ENCODE results near the gene PLA2G7.
"Not testable (repeated sequence)": the region's sequence is repeated elsewhere in the genome, so short reads cannot be mapped to it uniquely, and the experiment has no call there.

The PLA2G7 gene

DNA sequence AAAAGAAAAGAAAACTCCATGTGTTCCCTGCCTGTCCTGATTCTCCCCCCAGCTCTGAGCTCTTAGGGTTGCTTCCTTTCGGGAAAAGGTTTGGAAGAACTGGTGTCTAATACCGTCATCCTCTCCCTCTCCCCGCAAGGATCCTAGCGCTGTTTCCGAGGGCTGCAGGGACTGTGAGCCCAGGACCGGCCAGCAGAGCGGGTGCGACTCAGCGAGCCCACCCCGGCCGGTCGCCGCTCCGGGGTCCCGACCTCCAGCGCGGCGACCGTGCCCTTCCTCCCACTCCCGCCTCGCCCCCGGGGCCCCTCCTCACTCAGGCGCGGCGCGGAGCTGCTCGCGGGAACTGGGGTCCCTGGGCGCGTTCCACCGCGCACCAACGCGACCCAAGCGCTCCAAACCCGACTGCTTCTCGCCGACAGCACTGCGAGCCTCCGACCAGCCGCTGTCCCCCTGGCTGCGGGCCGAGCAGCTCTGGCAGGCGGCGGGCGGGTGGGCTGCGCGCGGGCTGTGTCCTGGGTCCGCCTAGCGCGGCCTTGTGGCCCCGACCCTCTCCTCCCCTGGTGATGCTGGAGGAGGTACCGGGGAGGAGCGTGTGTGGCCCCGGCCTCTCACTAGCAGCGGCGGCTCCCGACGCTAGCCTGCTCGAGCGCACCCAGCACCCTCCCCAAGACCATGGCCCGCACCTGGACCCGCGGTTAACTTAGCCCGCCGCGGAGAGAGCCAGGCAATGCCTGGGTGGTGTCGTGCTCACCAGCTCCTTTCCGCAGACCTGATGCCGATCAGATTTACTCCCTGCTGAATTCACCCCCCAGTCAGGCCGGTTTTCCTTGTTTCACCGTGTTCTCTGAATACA lies at the start of gene PLA2G7:
Gene PLA2G7, minus strand, starts transcription at position 509 of the 853 bp plus-strand sequence. CDS start 12,484 bp downstream, outside the sequence.
- no peak for DNase-seq

DNA sequence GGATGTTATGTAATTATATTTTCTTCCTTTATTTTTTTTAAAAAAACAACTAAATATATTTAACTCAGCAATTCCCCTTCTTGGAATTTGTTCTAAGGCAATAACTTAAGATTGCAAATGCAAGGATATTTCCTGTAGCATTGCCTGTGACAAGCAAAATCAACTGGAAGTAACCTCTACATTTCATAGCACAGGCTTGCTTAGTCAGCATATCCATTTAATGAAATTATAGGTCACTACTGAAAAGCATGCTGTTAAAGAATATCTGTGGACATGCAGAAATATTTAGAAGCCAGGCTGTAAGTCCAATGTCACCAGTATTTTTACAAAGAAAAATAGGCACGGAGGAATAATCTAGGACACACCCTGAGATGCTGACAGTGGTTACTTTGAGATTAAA lies 49.4 kb upstream of the PLA2G7 start:
- no peak for DNase-seq

DNA sequence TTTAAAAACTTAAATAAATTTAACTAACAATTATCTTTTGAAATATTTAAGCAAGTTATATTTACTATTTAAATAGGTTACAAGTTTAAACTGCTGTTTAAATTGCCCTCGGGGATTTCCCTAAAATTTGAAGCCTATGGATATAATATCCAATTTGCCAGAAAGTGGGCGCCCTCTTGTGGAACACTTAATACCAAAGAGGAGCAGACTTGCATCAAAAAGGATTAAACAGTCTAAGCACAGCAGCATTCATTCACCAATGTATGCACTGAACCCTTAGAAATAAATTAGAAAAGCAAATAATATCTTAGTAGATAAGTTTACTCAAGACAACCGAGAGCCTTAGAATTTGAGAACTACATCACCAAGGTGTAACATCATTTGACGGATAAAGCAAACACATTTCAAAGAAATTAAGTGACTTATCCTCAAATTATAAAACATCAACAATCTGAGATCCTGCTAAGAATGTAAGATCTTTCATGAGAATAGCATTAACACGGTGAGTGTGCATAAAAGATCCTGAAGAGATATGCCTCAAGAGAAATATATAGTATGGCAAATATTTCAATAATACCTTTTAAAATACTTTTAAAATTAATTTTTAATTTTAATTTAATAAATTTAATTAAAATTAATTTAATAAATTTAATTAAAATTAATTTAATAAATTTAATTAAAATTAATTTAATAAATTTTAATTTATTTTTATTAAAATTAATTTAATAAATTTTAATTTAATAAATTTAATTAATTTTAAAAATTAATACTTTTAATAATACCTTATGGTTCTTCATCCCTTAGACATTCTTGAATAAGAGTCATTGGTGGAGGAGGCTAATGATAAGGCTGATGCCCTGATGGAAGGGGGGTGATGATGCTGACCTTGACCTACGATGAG lies 46.6 kb upstream of the PLA2G7 start:
- DNase-seq = peak; percentile 62

DNA sequence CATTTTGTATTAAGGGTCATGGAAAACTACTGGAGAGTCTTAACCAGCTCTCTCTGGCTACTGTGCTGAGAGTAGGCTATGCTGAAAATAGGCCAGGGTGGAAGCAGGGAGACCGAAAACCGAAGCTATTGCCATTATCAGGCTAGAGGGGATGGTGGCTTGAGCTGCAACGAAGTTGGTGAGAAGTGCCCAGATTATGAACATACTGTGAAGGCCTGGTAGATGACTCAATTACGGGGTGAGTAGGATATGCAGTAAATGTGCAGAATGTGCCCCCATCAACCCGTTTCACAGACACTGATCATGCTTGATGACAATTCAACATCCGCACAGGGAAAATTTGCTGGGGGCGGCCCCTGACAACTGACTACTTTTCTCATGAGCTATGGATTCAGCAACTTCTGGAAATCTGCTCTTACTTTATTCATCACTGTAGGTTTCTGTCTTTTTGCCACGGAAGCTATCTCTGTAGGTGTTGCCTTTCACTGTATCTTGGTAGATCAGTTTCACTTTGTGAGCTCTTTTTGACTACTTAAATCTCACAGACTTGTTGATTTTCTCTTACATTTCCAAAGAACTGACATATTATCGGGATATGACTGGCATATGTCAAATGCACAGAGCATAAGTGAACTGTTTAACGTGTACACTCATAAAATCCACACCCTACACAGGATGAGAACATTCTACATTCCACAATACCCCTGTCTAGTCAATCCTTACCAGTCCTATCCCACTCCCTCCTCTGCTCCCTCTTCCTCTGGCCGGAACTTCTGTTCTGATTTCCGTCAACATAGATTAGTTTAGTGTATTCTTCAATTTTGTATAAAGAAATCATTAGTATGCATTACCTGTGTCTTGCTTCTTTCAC lies 42.5 kb upstream of the PLA2G7 start:
- no peak for DNase-seq

DNA sequence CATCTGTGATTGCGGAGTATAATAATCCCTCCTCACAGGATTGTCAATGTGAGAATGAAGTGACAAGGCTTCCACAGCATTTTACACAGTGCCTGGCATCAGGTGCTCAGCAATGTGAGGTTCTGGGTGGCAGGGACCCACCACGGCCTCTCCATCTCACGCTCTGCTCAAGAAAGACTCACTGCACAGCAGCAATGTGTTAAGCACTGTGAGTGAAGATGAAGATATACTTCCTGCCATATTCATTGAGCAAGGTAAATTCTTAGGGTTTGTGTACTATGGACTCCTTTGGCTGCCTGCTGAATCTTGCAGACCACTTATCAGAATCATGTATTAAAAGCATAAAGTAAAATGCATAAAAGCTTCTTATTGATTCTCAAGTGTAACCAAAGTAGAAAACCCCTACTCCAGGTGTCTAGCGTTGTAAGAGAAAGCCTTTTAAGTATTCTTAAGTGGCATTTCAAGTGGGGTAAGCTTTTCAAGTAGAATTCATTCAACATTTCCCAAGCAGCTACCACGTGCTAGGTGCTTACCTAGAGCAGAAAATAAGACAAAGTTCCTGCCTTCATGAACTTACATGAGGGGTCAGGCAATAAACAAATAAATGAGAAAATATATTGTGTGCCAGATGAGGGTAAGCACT lies 41.0 kb upstream of the PLA2G7 start:
- DNase-seq = no peak

DNA sequence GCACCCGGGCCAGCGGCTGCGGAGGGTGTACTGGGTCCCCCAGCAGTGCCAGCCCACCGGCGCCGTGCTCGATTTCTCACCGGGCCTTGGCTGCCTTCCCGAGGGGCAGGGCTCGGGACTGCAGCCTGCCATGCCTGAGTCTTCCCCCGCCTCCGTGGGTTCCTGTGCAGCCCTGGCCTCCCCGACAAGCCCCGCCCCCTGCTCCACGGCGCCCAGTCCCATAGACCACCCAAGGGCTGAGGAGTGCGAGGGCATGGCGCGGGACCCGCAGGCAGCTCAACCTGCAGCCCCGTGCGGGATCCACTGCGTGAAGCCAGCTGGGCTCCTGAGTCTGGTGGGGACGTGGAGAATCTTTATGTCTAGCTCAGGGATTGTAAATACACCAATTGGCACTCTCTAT lies 39.6 kb upstream of the PLA2G7 start:
- not testable (repeated sequence) for DNase-seq

DNA sequence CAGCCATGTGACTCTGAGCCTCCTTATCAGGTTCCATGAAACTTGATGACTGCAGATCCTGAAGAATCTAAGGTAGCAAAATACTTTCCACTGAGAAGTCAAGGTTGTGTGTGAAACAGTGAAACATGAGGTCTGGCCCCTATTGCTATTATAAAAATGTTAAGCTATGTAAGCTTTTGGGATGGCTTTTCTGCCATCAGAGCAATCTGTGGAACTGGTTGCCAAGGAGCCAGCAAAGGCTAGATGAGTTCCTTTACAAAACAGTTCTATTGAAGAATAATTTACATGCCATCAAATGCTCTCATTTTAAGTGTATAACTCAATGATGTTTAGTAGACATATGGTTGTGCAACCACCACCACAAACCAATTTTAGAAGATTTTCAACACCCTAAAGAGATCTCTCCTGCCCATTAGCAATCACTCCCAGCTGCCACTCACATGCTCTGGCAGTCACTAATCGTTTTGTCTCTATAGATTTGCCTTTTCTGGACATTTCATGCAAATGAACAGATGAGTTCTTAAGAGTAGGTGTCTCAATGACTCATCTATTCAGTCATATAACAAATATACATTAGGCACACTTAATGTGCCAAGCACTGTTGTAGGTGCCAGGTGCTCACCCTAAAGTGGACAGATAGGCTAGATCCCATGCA lies 38.2 kb upstream of the PLA2G7 start:
- DNase-seq = no peak

DNA sequence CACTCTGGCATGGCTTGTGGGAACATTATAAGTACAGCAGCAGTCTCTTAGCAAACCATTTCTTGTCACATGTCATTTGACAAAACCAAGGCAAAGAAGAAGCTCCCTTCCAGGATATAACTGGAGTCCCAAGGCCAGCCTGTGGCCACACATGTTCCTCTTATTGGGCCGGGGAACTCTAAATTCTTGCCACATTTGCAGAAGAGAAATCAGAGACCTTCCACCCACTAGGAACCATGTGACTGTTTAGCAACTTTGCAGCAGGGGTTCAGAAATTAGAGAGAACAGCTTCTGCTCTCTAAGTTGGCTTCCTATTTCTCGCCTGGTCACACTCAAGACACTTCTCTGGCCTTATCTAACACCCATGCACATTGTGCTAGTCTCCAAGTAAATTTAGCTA lies 37.6 kb upstream of the PLA2G7 start:
- DNase-seq = no peak

DNA sequence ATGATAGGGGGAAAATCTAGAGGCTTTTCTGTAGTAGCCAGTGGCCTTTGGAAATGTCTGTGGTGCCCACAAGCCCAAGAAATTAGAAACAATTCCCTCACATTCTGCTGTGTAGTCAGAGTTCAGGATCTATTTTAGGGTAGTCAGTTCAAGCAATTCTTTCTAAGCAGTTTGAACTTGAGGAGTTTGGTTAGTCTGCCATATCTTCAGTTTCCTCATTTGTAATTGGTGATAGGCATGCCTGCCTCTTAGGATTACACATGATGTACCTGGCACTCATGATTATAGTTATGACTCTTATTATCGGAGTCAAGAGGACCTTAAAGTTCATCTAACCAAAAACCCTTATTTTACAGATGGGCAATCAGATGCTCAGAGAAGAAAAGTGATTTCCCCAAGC lies 36.8 kb upstream of the PLA2G7 start:
- DNase-seq = no peak

DNA sequence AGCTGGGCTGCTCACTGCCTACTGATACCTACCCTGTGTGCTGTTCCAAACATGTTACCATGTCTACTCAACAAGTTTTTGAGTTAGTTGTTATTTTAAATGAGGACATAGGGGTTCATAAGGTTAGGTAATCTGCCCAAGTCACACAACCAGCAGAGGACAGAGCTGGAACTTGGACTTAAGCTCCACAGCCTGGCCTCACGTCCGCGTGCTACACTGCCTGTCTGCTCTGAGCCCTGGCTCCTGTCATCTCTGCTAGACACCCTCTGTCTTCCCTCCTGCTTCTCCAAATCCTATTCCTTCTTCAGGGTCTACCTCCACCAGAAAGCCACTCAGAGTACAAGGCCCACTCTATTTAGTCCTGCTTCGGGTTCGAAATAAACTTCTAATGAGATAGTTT lies 29.8 kb upstream of the PLA2G7 start:
- no peak for DNase-seq

DNA sequence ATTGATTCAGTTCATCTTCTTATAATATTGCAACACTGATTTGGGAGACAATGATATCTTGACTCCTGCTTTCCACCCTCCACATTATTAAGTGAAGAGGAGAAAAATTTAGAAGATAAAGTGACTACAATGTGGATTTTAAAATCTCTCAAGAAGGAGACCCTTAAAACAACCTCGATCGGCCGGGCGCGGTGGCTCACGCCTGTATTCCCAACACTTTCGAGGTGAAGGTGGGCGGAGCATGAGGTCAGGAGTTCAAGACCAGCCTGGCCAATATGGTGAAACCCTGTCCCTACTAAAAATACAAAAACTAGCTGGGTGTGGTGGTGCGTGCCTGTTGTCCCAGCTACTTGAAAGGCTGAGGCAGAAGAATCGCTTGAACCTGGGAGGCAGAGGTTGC lies 29.1 kb upstream of the PLA2G7 start:
- not testable (repeated sequence) for DNase-seq

DNA sequence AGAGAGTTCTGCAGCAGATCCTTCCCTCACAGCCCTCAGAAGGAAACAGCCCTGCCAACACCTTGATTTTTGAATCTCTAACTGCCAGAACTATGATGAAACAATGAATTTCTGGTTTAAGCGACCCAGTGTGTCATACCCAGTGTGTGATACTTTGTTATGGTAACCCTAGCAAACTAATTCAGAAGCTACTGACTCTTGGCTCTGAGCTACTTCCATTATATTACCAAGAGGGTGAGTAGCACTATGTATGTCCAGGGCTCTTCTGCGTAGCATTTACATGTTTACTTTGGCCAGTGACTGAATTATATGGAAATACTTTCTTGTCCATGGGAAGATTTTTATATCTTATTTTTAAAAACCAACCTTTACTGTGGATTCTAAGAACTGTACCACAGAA lies 28.3 kb upstream of the PLA2G7 start:
- DNase-seq = no peak

DNA sequence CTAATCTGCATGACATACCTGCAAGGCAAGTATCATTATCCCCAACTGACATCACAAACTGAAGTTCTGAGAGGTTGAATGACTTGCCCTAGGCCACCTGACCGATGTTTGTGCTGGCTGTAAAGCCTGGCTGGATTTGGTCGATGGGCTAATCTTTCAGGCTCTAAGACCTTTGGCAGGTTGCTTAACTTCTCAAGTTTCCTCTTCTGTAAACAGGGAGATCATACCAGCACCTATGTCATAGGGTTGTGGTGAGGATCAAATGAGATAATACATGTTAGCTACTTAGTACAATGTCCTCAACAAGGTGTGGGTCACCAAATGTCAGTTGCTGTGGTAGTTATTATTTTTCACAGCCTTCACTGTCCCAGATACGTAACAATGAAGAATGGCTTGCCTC lies 25.8 kb upstream of the PLA2G7 start:
- DNase-seq = no peak

DNA sequence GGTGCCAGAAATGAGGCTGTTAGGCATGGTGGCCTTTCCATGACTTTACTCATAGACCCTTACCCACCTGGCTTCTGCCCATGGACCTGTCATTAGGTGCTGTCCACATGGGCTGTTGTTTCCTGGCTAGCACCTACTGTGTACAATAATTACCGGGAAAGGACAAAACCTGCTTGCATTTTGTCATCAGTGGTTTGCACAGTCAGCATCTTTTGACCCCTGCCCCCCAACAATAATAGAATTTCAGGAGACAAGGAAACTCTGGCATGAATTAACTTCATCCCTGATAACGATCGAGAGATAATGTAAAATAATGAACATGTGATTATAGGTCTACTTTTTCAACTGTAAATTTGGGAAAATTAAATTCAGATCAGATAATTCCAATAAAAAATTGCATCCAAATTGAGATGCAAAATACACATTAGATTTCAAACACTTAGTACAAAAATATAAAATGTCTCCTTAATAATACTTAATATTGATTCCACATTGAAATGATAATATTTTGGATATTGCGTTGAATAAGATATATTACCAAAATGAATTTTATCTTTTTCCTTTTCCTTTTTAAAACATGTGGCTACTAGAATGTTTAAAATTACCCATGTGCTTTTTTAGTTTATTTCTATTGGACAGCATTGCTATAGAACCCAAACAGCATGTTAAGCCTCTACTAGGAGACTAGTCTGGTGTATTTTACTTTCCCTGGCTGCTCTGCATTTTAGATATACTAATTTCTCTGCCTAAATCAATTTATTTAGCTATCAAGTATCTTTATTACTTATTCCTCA lies 24.0 kb upstream of the PLA2G7 start:
- no peak for DNase-seq

DNA sequence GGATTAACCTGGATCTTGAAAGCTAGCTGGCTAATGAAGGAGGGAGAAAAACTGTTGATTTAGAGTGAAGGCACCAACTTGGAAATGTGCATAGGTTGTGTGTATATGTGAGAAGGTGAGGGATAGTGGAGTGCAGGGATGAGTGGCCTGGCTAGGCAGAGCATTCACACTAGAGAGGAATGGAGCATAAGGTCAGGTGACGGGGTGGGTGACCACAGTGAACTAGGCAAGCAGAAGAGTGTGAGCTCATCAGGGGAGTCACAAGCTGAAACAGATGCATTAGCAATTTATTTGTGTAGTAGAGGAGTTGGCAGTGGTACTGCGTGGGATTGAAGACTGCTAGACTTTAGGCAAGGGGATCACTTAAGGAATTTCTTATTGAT lies 22.0 kb upstream of the PLA2G7 start:
- no peak for DNase-seq

DNA sequence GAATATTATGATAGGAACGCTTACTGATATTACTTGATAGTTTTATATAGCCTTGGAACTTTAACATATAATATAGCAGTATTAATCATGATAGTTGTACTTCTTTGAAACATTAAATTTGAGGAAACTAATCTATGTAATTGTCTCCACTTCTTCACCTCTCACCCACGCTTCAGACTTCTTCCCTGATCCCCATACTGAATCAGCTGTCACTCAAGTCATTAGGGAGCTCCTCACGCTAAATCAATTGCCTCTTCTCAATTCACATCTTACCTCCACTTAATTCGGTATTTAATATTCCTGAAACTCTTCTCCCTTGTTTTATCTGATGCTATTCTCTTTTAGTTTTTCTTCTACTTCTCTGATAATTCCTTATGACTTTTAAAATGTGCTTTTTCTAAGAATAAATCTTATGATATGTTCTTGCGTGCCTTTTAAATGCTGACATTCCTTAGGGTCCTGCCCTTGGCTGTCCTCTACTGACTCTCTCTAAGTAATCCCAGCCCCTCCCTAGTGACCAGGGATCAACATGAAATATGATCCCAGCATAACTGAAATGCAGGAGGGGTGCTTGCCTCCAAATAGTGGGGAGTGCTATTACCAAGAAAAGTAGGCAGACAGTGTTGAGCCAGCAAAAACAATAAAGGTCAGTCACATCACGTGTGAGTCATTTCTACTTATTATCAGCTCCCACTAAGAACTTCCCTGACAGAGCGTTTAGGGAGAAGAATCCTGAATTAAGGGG lies 21.5 kb upstream of the PLA2G7 start:
- DNase-seq = no peak

DNA sequence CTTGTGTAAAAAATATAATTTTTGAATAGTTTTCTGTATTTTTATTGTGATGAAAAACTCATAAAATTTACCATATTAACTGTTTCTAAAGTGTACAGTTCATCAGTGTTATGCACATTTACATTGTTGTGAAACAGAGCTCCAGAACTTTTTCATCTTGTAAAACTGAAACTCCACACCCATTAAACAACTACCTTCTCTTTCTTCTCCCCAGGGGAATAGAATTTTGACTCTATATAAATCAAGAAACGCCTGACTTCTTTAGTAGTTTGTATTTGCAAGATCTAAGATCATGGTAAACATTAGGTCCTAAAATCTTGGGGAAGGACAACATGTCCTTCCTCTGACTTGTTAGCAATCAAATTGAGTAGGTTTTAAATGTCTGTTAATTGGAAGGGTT lies 20.7 kb upstream of the PLA2G7 start:
- DNase-seq = no peak

DNA sequence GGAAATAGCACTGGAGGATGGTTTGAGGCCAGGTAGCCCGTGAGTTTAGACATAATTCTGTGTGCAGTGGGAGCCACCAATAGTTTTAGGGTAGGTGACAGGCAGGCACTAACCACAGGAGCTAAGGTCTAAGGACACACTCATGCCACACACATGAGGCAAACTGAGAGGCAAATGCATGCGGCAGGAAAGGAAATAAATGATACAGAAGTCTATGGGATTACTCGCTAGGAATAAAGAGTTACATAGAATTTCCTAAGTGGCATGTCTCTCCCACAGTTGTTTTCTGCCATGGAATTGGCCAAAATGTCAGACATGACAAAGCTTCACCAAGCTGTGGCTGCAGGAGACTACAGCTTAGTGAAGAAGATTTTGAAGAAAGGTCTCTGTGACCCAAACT lies 16.5 kb upstream of the PLA2G7 start:
- no peak for DNase-seq

DNA sequence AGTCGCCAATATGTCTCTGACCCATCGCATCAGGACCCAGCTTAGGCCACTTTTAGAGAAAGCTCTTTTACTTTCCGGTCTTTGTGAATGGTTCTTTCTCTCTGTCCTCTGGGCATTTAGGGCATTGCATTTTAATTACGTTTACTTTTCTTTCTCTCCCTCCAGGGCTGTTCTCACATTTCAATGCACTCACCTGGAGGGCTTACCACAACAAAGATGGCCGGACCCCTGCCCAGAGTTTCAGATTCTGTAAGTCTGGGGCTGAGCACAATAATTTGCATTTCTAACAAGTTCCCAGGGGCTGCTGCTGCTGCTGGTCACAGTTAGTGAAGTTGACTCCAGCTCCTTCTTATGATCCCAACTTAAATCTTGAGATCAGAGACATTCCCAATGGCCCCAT lies 14.6 kb upstream of the PLA2G7 start:
- no peak for DNase-seq

DNA sequence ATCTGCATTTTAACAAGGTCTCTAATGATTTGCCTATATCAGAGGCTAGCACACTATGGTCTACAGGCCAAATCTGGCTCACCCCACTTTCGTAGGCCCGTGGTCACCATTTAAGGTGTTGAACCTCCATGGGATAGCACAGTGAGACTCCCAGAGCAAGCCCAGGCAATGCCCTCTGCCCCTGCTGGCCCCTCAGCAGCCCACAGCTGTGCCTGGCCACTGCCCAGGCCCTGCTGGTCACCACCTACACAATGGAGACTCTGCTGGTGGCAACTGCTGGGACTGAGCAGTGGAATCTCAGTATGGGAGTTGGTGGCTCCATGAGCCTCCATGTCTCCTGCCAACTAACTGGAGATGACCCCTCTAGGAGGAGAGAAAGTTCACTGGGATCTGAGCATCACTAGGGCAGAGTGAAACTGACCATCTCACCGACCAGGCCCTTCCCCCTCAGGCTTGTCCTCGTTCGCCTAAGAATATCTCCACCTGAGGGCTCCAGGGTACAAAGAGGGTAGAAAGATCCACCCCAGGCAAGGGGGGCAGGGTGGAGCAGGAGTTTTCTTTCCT lies 13.8 kb upstream of the PLA2G7 start:
- no peak for DNase-seq

Data from NCI-H1092 treated with DMSO at 0.1 percent for 48 hours (cell line).